A549 (cell line): ENCODE measurements around the gene GALNT7. TPM values are rescaled to one million over a fixed set of nuclear protein-coding genes. Genes with fewer than 3 reads are reported as not detected.

Experiments used
- ATAC-seq, 2 experiments: fragments of 200-7000 bp in 1 of 2; fragments of >200 bp in 1 of 2; cut with Nextera tagmentation in 1 of 2; cut with Tn5 transposase in 1 of 2; 3 replicates each; pipeline versions ENCODE4 v1.8.0 to v1.9.1; 2018 to 2020; ENCODE audit warnings: mild to moderate bottlenecking in 1 of 2, moderate library complexity in 1 of 2
- CTCF ChIA-PET: fragments of 300-600 bp; sonication (Branson Sonifier 250); formaldehyde crosslinking; extraction: SDS; loops from one replicate; lab custom pipeline; 2021; ENCODE audit warnings: antibody characterized with exemption, inconsistent platforms; lab: Yijun Ruan, JAX
- POLR2A ChIA-PET: fragments of 350-600 bp; formaldehyde crosslinking; extraction: SDS; loops from one replicate; lab custom pipeline; 2021; ENCODE audit warnings: antibody characterized with exemption, inconsistent platforms; lab: Yijun Ruan, JAX
- DNase-seq, 2 experiments: peaks; one replicate each; pipeline versions ENCODE4 v3.0.0 to v3.0.0-alpha.2; 2011 to 2016; ENCODE audit warnings: low read depth in 1 of 2, low spot score in 1 of 2
- FAIRE-seq: peaks from 2 replicates; lab custom pipeline; 2011; peaks lifted over from hg19 to GRCh38; lab: Jason Lieb, UNC
- H3K27ac ChIP-seq, 2 experiments: fragments of >200 bp; sonication (Bioruptor Twin); formaldehyde crosslinking; 3 replicates each; pipeline ENCODE4 v1.5.1; 2016 to 2017
- H3K4me1 ChIP-seq: fragments of >200 bp; sonication (Bioruptor Twin); formaldehyde crosslinking; 3 replicates; pipeline ENCODE4 v1.6.1; 2016
- H3K4me2 ChIP-seq: fragments of >200 bp; sonication (Bioruptor Twin); formaldehyde crosslinking; 3 replicates; pipeline ENCODE4 v1.6.1; 2016
- H3K4me3 ChIP-seq: fragments of >200 bp; sonication (Bioruptor Twin); formaldehyde crosslinking; 3 replicates; pipeline ENCODE4 v1.5.1; 2016
- H3K9me3 ChIP-seq: fragments of >200 bp; sonication (Bioruptor Twin); formaldehyde crosslinking; 3 replicates; pipeline ENCODE4 v1.6.1; 2016
- BHLHE40 ChIP-seq: IDR thresholded peaks from 2 replicates; pipeline ENCODE4 v1.6.1; 2012; ENCODE audit warnings: low read depth, low read length, inconsistent platforms
- CEBPB ChIP-seq, 2 experiments: fragments of >200 bp in 1 of 2; sonication (Bioruptor Twin) in 1 of 2; formaldehyde crosslinking in 1 of 2; IDR thresholded peaks; 2 replicates each; pipeline ENCODE4 v1.6.1; 2012 to 2016
- CHD2 ChIP-seq: fragments of 150-350 bp; IDR thresholded peaks from 2 replicates; pipeline ENCODE4 v1.6.1; 2014; ENCODE audit warnings: low read length; ENCODE audit not compliant: partially characterized antibody
- CHD4 ChIP-seq: fragments of 200-600 bp; sonication (generic); IDR thresholded peaks from 2 replicates; pipeline ENCODE4 v1.6.1; 2016; ENCODE audit warnings: antibody characterized with exemption, mild to moderate bottlenecking, borderline replicate concordance
- CTCF ChIP-seq: fragments of >200 bp; sonication (Bioruptor Twin); formaldehyde crosslinking; IDR thresholded peaks from 3 replicates; pipeline ENCODE4 v1.5.1; 2016
- EHF ChIP-seq: fragments of 250-450 bp; sonication (Bioruptor Pico); IDR thresholded peaks from 2 replicates; pipeline ENCODE4 v1.5.0; 2020; ENCODE audit warnings: mild to moderate bottlenecking
- EP300 ChIP-seq, 2 experiments: fragments of >200 bp; sonication (Bioruptor Twin); formaldehyde crosslinking; IDR thresholded peaks; 2 replicates in 1 of 2; 3 replicates in 1 of 2; pipeline ENCODE4 v1.6.1; 2016 to 2017
- FOSL2 ChIP-seq, 2 experiments: fragments of 450-650 bp in 1 of 2; fragments of >200 bp in 1 of 2; sonication (Bioruptor Twin) in 1 of 2; formaldehyde crosslinking; IDR thresholded peaks; 2 replicates each; pipeline versions ENCODE4 v1.5.0 to v1.6.1; 2016 to 2020; ENCODE audit warnings: mild to moderate bottlenecking in 1 of 2, moderate library complexity in 1 of 2
- HDAC2 ChIP-seq: fragments of 200-600 bp; sonication (generic); IDR thresholded peaks from 2 replicates; pipeline ENCODE4 v1.6.1; 2016
- HES2 ChIP-seq: fragments of >200 bp; sonication (Bioruptor Twin); formaldehyde crosslinking; IDR thresholded peaks from 2 replicates; pipeline ENCODE4 v1.6.1; 2016
- HEYL ChIP-seq: fragments of 250-450 bp; sonication (Bioruptor Pico); IDR thresholded peaks from 2 replicates; pipeline ENCODE4 v1.8.0; 2021; ENCODE audit warnings: mild to moderate bottlenecking, moderate library complexity
- HMGXB4 ChIP-seq: fragments of 250-450 bp; sonication (Bioruptor Pico); IDR thresholded peaks from 2 replicates; pipeline ENCODE4 v1.5.0; 2021; ENCODE audit warnings: mild to moderate bottlenecking, moderate library complexity, borderline replicate concordance
- HOXA7 ChIP-seq: fragments of 250-450 bp; sonication (Bioruptor Pico); IDR thresholded peaks from 2 replicates; pipeline ENCODE4 v1.5.0; 2020; ENCODE audit warnings: mild to moderate bottlenecking, moderate library complexity
- JUN ChIP-seq, 2 experiments: fragments of >200 bp; sonication (Bioruptor Twin); formaldehyde crosslinking; IDR thresholded peaks; 2 replicates in 1 of 2; 3 replicates in 1 of 2; pipeline ENCODE4 v1.6.1; 2016 to 2017
- KDM1A ChIP-seq: fragments of 200-600 bp; sonication (generic); IDR thresholded peaks from 2 replicates; pipeline ENCODE4 v1.6.1; 2016; ENCODE audit warnings: low read depth, mild to moderate bottlenecking
- KDM5A ChIP-seq: fragments of 200-600 bp; sonication (generic); IDR thresholded peaks from 2 replicates; pipeline ENCODE4 v1.6.1; 2016; ENCODE audit warnings: antibody characterized with exemption, mild to moderate bottlenecking
- NFE2L2 ChIP-seq: fragments of 150-350 bp; conservative IDR thresholded peaks from 2 replicates; pipeline ENCODE4 v1.6.1; 2014; ENCODE audit warnings: low read length
- NPAS2 ChIP-seq: fragments of 250-450 bp; sonication (Bioruptor Pico); IDR thresholded peaks from 2 replicates; pipeline ENCODE4 v1.8.0; 2022; ENCODE audit warnings: mild to moderate bottlenecking, moderate library complexity, borderline replicate concordance
- NR3C1 ChIP-seq: fragments of >200 bp; sonication (Bioruptor Twin); formaldehyde crosslinking; IDR thresholded peaks from 3 replicates; pipeline ENCODE4 v1.6.1; 2017
- POLR2A ChIP-seq: IDR thresholded peaks from 2 replicates; pipeline ENCODE4 v1.6.1; 2012; ENCODE audit warnings: mild to moderate bottlenecking, low read length
- REST ChIP-seq: fragments of 200-600 bp; sonication (generic); IDR thresholded peaks from 2 replicates; pipeline ENCODE4 v1.6.1; 2016; ENCODE audit warnings: antibody characterized with exemption, mild to moderate bottlenecking, moderate library complexity
- RFX5 ChIP-seq: fragments of 450-650 bp; IDR thresholded peaks from 2 replicates; pipeline ENCODE4 v1.7.1; 2014; ENCODE audit warnings: antibody characterized with exemption, mild to moderate bottlenecking, moderate library complexity
- TP53 ChIP-seq: fragments of 250-450 bp; sonication (Bioruptor Pico); IDR thresholded peaks from 2 replicates; pipeline ENCODE4 v1.5.0; 2021; ENCODE audit warnings: mild to moderate bottlenecking, moderate library complexity
- USF2 ChIP-seq: fragments of 450-650 bp; IDR thresholded peaks from 2 replicates; pipeline ENCODE4 v1.6.1; 2014; ENCODE audit warnings: antibody characterized with exemption
- ZNF302 ChIP-seq: fragments of 250-450 bp; sonication (Bioruptor Pico); IDR thresholded peaks from 2 replicates; pipeline ENCODE4 v1.9.0; 2021; ENCODE audit warnings: inconsistent platforms, mild to moderate bottlenecking, moderate library complexity
- WGBS: methylation state at CpG from one replicate; pipeline ENCODE4 v1.1.6; 2017; ENCODE audit errors: missing lambda C conversion rate; 5-methylcytosine and 5-hydroxymethylcytosine counted together
- polyA plus RNA-seq, 4 experiments: library from polyadenylated mRNA; depleted of rRNA in 3 of 4; stranded (reverse); fragments of >200 nt; fragmentation: RNase III in 1 of 4; extraction: RNeasy Plus Mini Kit Qiagen cat#74134 plus additional on column Dnase treatment in 1 of 4; gene quantifications; 2 replicates in 3 of 4; 3 replicates in 1 of 4; pipeline ENCODE4 v1.2.3, GENCODE V29; 2011 to 2017

Gene GALNT7
- polyA plus RNA-seq, 2 of the 4 experiments (the other 2 are of a cell fraction) = 28.8 to 63.6 TPM

GRCh38 chr4:173362666-173363065, 194.1 kb downstream of the GALNT7 start:
- TF ChIP-seq JUN (IDR thresholded peaks at IDR 0.05) (no peak), EHF (CRISPR knock-in tag) (no peak), CHD2 (no peak), HEYL (CRISPR knock-in tag) (no peak), KDM1A (no peak), USF2 (no peak), CTCF (no peak), CEBPB (IDR thresholded peaks at IDR 0.05) (no peak), CHD4 (no peak), FOSL2 (IDR thresholded peaks at IDR 0.05) (no peak), FOSL2 (CRISPR knock-in tag; IDR thresholded peaks at IDR 0.05) (no peak), POLR2A (no peak), HMGXB4 (CRISPR knock-in tag) (no peak), BHLHE40 (no peak)
- H3K4me2 ChIP-seq = no peak overlapping the region
- FAIRE-seq (no peak), ATAC-seq (no peak), DNase-seq (no peak)
- ChIA-PET CTCF (no interaction called here), POLR2A (no interaction called here)
- H3K27ac ChIP-seq = no peak overlapping the region
- H3K4me3 ChIP-seq = no peak overlapping the region
- WGBS = 76% methylated on average over 3 of the region's 3 CpGs
- H3K9me3 ChIP-seq = no peaks in the 10 kb centered on the region
- no peaks in the 10 kb centered on the region for H3K4me1 ChIP-seq

GRCh38 chr4:173365359-173365996, 196.9 kb downstream of the GALNT7 start:
- no peak for ATAC-seq
- ChIA-PET CTCF (no interaction called here), POLR2A (no interaction called here)
- Histone ChIP-seq H3K4me1 (no peaks in the 10 kb centered on the region), H3K27ac (no peak overlapping the region), H3K4me3 (no peak overlapping the region), H3K4me2 (no peak overlapping the region), H3K9me3 (no peaks in the 10 kb centered on the region)
- 50% methylated on average over 2 of the region's 2 CpGs for WGBS
- no peak for TF ChIP-seq RFX5
- TF ChIP-seq CEBPB (IDR thresholded peaks at IDR 0.05) = no peak
- TF ChIP-seq REST = no peak
- TF ChIP-seq HMGXB4 (CRISPR knock-in tag) = no peak
- no peak for TF ChIP-seq FOSL2 (IDR thresholded peaks at IDR 0.05)
- TF ChIP-seq FOSL2 (CRISPR knock-in tag; IDR thresholded peaks at IDR 0.05) = no peak
- TF ChIP-seq NPAS2 (CRISPR knock-in tag) = no peak
- no peak for TF ChIP-seq ZNF302
- TF ChIP-seq KDM5A = no peak
- no peak for TF ChIP-seq EHF (CRISPR knock-in tag)
- TF ChIP-seq JUN (IDR thresholded peaks at IDR 0.05) = no peak
- TF ChIP-seq EP300 (IDR thresholded peaks at IDR 0.05) = no peak
- TF ChIP-seq HDAC2 = no peak
- TF ChIP-seq NFE2L2 = no peak
- no peak for TF ChIP-seq HEYL (CRISPR knock-in tag)
- TF ChIP-seq TP53 (CRISPR knock-in tag) = no peak
- no peak for TF ChIP-seq HES2
- TF ChIP-seq NR3C1 = no peak
- TF ChIP-seq HOXA7 (CRISPR knock-in tag) = no peak
- no peak for TF ChIP-seq KDM1A
- no peak for FAIRE-seq
- DNase-seq = no peak
